Spleen (tissue), 11 donors: Measurements from ENCODE around the gene UQCR10. TPM values are rescaled to one million over a fixed set of nuclear protein-coding genes. Genes with fewer than 3 reads are reported as not detected.
A peak's percentile ranks its signal among the peaks of the same experiment; 100 is the strongest.

Source experiments
- DNase-seq: peaks from one replicate; pipeline ENCODE4 v3.0.0-alpha.2; 2020
- H3K27ac ChIP-seq, 8 donors: fragments of 200-600 bp; sonication (generic) in 7 of 8; 1 replicate in 4 of 8; 2 replicates in 4 of 8; pipeline versions ENCODE4 v1.5.0 to v1.8.0; 2016 to 2021; ENCODE audit warnings: inconsistent platforms in 4 of 8, mild to moderate bottlenecking in 4 of 8, moderate library complexity in 1 of 8
- H3K27me3 ChIP-seq, 7 donors: fragments of 200-600 bp; sonication (generic) in 6 of 7; replicated peaks in 1 of 7; 1 replicate in 4 of 7; 2 replicates in 3 of 7; pipeline versions ENCODE4 v1.5.0 to v1.8.0; 2016 to 2021; ENCODE audit warnings: inconsistent platforms in 3 of 7, mild to moderate bottlenecking in 1 of 7
- H3K36me3 ChIP-seq, 6 donors: fragments of 200-600 bp; sonication (generic) in 5 of 6; 1 replicate in 4 of 6; 2 replicates in 2 of 6; pipeline versions ENCODE4 v1.5.0 to v1.8.0; 2016 to 2021; ENCODE audit warnings: inconsistent platforms in 2 of 6
- H3K4me1 ChIP-seq, 6 donors: fragments of 200-600 bp; sonication (generic) in 5 of 6; 1 replicate in 3 of 6; 2 replicates in 3 of 6; pipeline versions ENCODE4 v1.5.0 to v1.8.0; 2016 to 2021; ENCODE audit warnings: inconsistent platforms in 3 of 6
- H3K4me3 ChIP-seq, 8 donors: fragments of 200-600 bp; sonication (generic) in 7 of 8; 1 replicate in 4 of 8; 2 replicates in 4 of 8; pipeline versions ENCODE4 v1.5.0 to v1.8.0; 2016 to 2021; ENCODE audit warnings: inconsistent platforms in 4 of 8, mild to moderate bottlenecking in 4 of 8, moderate library complexity in 2 of 8
- H3K9me3 ChIP-seq, 8 donors: fragments of 200-600 bp; sonication (generic) in 7 of 8; 1 replicate in 4 of 8; 2 replicates in 4 of 8; pipeline versions ENCODE4 v1.5.0 to v1.8.0; 2016 to 2021; ENCODE audit warnings: inconsistent platforms in 4 of 8
- POLR2A ChIP-seq, 3 donors: fragments of 450-650 bp; IDR thresholded peaks; one replicate each; pipeline ENCODE4 v1.5.1; 2017; ENCODE audit warnings: antibody characterized with exemption in 3 of 3, mild to moderate bottlenecking in 1 of 3
- POLR2AphosphoS5 ChIP-seq, 3 donors: sonication (generic); formaldehyde crosslinking; IDR thresholded peaks; one replicate each; pipeline ENCODE4 v1.5.1; 2017; ENCODE audit warnings: antibody characterized with exemption in 3 of 3
- WGBS, 5 donors: extraction: QIAGEN DNeasy Blood & Tissue Kit in 3 of 5; methylation state at CpG; one replicate each; pipeline versions ENCODE4 v1.1.5 to v1.1.7; 2013 to 2018; 5-methylcytosine and 5-hydroxymethylcytosine counted together
- intact Hi-C: fragments of 100-400 bp; cut with DNase I; formaldehyde crosslinking; loops from one replicate; pipeline ENCODE4 v1.15.0; 2023; ENCODE audit warnings: low total_unique reads
- polyA plus RNA-seq, 3 donors: library from polyadenylated mRNA; stranded (reverse); fragments of 200-250 nt; gene quantifications; one replicate each; pipeline ENCODE4 v1.2.1, GENCODE V29; 2013
- total RNA-seq, 7 donors: library from RNA; depleted of rRNA in 3 of 7; stranded (reverse); fragments of >200 nt in 3 of 7; fragmentation: NEBNext Ultra II Directional in 4 of 7; extraction: Animal tissue kit (Norgen Biotek cat#: 25700) in 4 of 7; gene quantifications; one replicate each; pipeline versions ENCODE4 v1.1.0 to v1.2.1, GENCODE V29; 2016 to 2021
- TF ChIP-seq, protein P1 (sequence below), 11 experiments: fragments of 200-600 bp in 7 of 11; fragments of 450-650 bp in 4 of 11; sonication (generic) in 4 of 11; IDR thresholded peaks in 8 of 11; conservative IDR thresholded peaks in 3 of 11; 1 replicate in 7 of 11; 2 replicates in 4 of 11; pipeline versions ENCODE4 v1.4.0 to v1.8.0; 2016 to 2021; ENCODE audit warnings: antibody characterized with exemption in 11 of 11, inconsistent platforms in 4 of 11, mild to moderate bottlenecking in 1 of 11
- donor health status: healthy with polysubstance abuse.
- donor health status: DM: no; HTN: no; CAD: no; lungs with moderate emphysema.
- donor health status: DM: no; HTN: no; CAD: no.
- donor health status: Bipolar disorder and iron deficiency.
- donor health status: healthy.
- donor health status: DM: no; HTN: no; CAD: no.
- donor health status: DM: yes; HTN: yes; CAD: no.

Gene UQCR10
- total and polyA plus RNA-seq, 10 donors, result 32.8 to 174 (median 59.3) TPM

- TF ChIP-seq POLR2AphosphoS5 (IDR thresholded peaks at IDR 0.05) (no peak), POLR2A (IDR thresholded peaks at IDR 0.05) (no peak)
- TF ChIP-seq, protein P1, sequence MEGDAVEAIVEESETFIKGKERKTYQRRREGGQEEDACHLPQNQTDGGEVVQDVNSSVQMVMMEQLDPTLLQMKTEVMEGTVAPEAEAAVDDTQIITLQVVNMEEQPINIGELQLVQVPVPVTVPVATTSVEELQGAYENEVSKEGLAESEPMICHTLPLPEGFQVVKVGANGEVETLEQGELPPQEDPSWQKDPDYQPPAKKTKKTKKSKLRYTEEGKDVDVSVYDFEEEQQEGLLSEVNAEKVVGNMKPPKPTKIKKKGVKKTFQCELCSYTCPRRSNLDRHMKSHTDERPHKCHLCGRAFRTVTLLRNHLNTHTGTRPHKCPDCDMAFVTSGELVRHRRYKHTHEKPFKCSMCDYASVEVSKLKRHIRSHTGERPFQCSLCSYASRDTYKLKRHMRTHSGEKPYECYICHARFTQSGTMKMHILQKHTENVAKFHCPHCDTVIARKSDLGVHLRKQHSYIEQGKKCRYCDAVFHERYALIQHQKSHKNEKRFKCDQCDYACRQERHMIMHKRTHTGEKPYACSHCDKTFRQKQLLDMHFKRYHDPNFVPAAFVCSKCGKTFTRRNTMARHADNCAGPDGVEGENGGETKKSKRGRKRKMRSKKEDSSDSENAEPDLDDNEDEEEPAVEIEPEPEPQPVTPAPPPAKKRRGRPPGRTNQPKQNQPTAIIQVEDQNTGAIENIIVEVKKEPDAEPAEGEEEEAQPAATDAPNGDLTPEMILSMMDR (IDR thresholded peaks at IDR 0.05 in 8 of 11, conservative IDR thresholded peaks at IDR 0.05 in 3 of 11), result no peak
- H3K9me3 ChIP-seq, result no peaks in the 10 kb centered on the region
- H3K4me3 ChIP-seq, result no peak overlapping the region
- DNase-seq, result no peak
- intact Hi-C loops, result no loop called here
- peaks cover 0 to 44% (median 21%) of the 10 kb centered on the region in 6 donors for H3K4me1 ChIP-seq
- no peaks in the 10 kb centered on the region for H3K27me3 ChIP-seq
- H3K27ac ChIP-seq, result peak overlapping the region in 1 of 8 donors; percentile 55
- WGBS, 5 donors, result 92 to 96% (median 93%) methylated on average over 5 of the region's 5 CpGs
- peaks cover 8 to 88% (median 73%) of the 10 kb centered on the region in 6 donors for H3K36me3 ChIP-seq
These were observed 22.9 kb downstream of the UQCR10 start for GRCh38 chr22:29790061-29790460.

DNA sequence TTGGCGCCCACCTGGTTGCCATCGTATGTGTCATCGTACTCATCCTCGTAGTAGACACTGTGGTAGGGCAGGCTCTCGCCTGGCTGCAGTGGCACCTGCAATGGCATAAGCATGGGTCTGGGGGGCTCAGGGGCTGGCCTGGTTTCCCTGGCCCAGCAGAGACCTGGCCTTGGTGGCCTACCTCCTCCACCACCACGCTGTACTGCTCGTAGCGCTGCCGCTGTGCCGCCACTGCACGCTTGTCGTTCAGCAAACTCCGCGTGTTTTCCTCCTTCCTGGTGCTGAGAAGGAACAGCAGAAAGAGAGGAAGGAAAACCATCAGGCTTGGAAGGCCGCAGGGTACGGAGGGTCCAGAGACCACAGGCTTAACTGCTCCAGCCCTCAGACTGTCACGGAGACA, 26.2 kb downstream of the UQCR10 start:
- H3K36me3 ChIP-seq, result peaks cover 8 to 100% (median 86%) of the 10 kb centered on the region in 6 donors
- TF ChIP-seq POLR2A (IDR thresholded peaks at IDR 0.05) (no peak), POLR2AphosphoS5 (IDR thresholded peaks at IDR 0.05) (no peak)
- TF ChIP-seq, protein P1 (IDR thresholded peaks at IDR 0.05 in 8 of 11, conservative IDR thresholded peaks at IDR 0.05 in 3 of 11), result no peak
- no peaks in the 10 kb centered on the region for H3K27me3 ChIP-seq
- no peaks in the 10 kb centered on the region for H3K9me3 ChIP-seq
- H3K27ac ChIP-seq, result no peak overlapping the region
- WGBS, 5 donors, result 85 to 97% (median 94%) methylated on average over 11 to 17 of the region's 17 CpGs
- H3K4me1 ChIP-seq, result peaks cover 7 to 33% (median 15%) of the 10 kb centered on the region in 6 donors
- intact Hi-C loops, result no loop called here
- H3K4me3 ChIP-seq, result no peak overlapping the region
- DNase-seq, result no peak

DNA sequence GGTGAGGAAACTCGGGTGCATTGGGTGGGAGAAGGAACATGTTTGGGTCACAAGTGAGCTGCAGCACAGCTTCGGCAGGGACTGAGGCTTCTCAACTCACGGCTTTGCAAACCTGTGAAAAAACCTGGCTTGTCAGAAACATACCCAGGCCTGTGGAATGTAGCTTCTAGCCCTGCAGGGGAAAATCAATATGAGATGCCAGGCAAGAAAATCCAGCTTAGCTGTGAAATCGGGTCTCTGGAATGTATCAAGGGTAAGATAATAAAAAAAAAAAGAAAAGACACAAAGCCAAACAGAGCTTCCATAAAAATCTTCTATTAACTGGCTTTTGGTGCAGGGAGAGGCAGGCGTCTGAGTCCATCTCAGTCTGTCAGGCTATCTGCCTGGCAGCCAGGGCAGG, 28.5 kb downstream of the UQCR10 start:
- Histone ChIP-seq H3K4me3 (no peak overlapping the region), H3K36me3 (peaks cover 5 to 100% (median 82%) of the 10 kb centered on the region in 6 donors), H3K27ac (no peak overlapping the region), H3K4me1 (peaks cover 11 to 42% (median 26%) of the 10 kb centered on the region in 6 donors), H3K9me3 (no peaks in the 10 kb centered on the region), H3K27me3 (no peaks in the 10 kb centered on the region)
- intact Hi-C loops, result no loop called here
- 87 to 97% (median 95%) methylated on average over 5 of the region's 5 CpGs for WGBS, 5 donors
- TF ChIP-seq, protein P1 (IDR thresholded peaks at IDR 0.05 in 8 of 11, conservative IDR thresholded peaks at IDR 0.05 in 3 of 11), result no peak
- no peak for TF ChIP-seq POLR2AphosphoS5 (IDR thresholded peaks at IDR 0.05)
- TF ChIP-seq POLR2A (IDR thresholded peaks at IDR 0.05), result no peak
- DNase-seq, result no peak

GRCh38 chr22:29797351-29797750, 30.2 kb downstream of the UQCR10 start:
- TF ChIP-seq POLR2A (IDR thresholded peaks at IDR 0.05) (no peak), POLR2AphosphoS5 (IDR thresholded peaks at IDR 0.05) (no peak)
- TF ChIP-seq, protein P1 (IDR thresholded peaks at IDR 0.05 in 8 of 11, conservative IDR thresholded peaks at IDR 0.05 in 3 of 11), result no peak
- 53 to 83% (median 72%) methylated on average over 3 of the region's 3 CpGs for WGBS, 5 donors
- DNase-seq, result no peak
- peaks cover 11 to 42% (median 26%) of the 10 kb centered on the region in 6 donors for H3K4me1 ChIP-seq
- intact Hi-C loops, result no loop called here
- H3K27me3 ChIP-seq, result no peaks in the 10 kb centered on the region
- H3K27ac ChIP-seq, result peak overlapping the region in 3 of 8 donors; percentile 34 to 83 (median 76)
- peaks cover 5 to 100% (median 83%) of the 10 kb centered on the region in 6 donors for H3K36me3 ChIP-seq
- no peak overlapping the region for H3K4me3 ChIP-seq
- no peaks in the 10 kb centered on the region for H3K9me3 ChIP-seq
